GM12878 (cell line): Measurements from ENCODE around the gene CRNKL1. TPM values are rescaled to one million over a fixed set of nuclear protein-coding genes. Genes with fewer than 3 reads are reported as not detected.

Experiments used
- polyA plus RNA-seq, 11 experiments: library from polyadenylated mRNA; depleted of rRNA in 4 of 11; unstranded in 6 of 11; stranded (reverse) in 5 of 11; fragments of >200 nt; fragmentation: Nextera tagmentation in 4 of 11; fragmentation: Illumina TruSeq in 1 of 11; extraction: Ambion mirVana in 4 of 11; extraction: Trizol in 1 of 11; gene quantifications; 1 replicate in 1 of 11; 2 replicates in 10 of 11; pipeline versions ENCODE4 v1.2.1 to v1.2.3, GENCODE V29; 2011 to 2016; ENCODE audit warnings: inconsistent platforms in 2 of 11, missing spikeins in 2 of 11, low read depth in 1 of 11
- total RNA-seq, 4 experiments: library from RNA; depleted of rRNA in 3 of 4; stranded (reverse); fragments of >200 nt in 3 of 4; fragmentation: Illumina TruSeq in 1 of 4; extraction: Trizol in 1 of 4; gene quantifications; 2 replicates each; pipeline versions ENCODE4 v1.2.1 to v1.2.3, GENCODE V29; 2013 to 2021

CRNKL1 gene
- total and polyA plus RNA-seq, 10 of the 15 experiments (the other 5 are each of a cell fraction or from before 2014, with no cell fraction given), result 9.5 to 28.4 (median 17.5) TPM

Other genes with a start within 250 kb of the CRNKL1 start
- gene NAA20, start 35.1 kb downstream of the CRNKL1 start, total RNA-seq (2014; rRNA removed), result 48.3 and 52.5 TPM in 2 replicates
- 74.9 and 79.2 TPM in 2 replicates for gene NAA20, start 35.1 kb downstream of the CRNKL1 start, total RNA-seq (2014; rRNA removed; fragmentation: Illumina TruSeq; extraction: Trizol)
- 61.5 and 65.1 TPM in 2 replicates for gene NAA20, start 35.1 kb downstream of the CRNKL1 start, total RNA-seq (2021)
- gene NAA20, start 35.1 kb downstream of the CRNKL1 start, polyA plus RNA-seq (2011; rRNA removed), result 98.6 and 140 TPM in 2 replicates
- 69.4 and 74.2 TPM in 2 replicates for gene NAA20, start 35.1 kb downstream of the CRNKL1 start, polyA plus RNA-seq (2014; fragmentation: Illumina TruSeq; extraction: Trizol)
- gene NAA20, start 35.1 kb downstream of the CRNKL1 start, polyA plus RNA-seq (2014; fragmentation: Nextera tagmentation; extraction: Ambion mirVana), result 100 to 1,000 TPM; 309 to 366 TPM
- gene NAA20, start 35.1 kb downstream of the CRNKL1 start, polyA plus RNA-seq (2014; rRNA removed), result 71.8 and 79.6 TPM in 2 replicates
- 100 to 1,000 TPM; 176 to 178 TPM for gene NAA20, start 35.1 kb downstream of the CRNKL1 start, polyA plus RNA-seq (2016; fragmentation: Nextera tagmentation; extraction: Ambion mirVana)
- gene CFAP61, start 66 bp upstream of the CRNKL1 start, total RNA-seq (2014; rRNA removed), result 0.11 TPM in 1 of 2 replicates, not detected in the other
- gene CFAP61, start 66 bp upstream of the CRNKL1 start, total RNA-seq (2014; rRNA removed; fragmentation: Illumina TruSeq; extraction: Trizol), result not detected in 2 replicates
- 0.41 TPM in 1 of 2 replicates, not detected in the other for gene CFAP61, start 66 bp upstream of the CRNKL1 start, total RNA-seq (2021)
- 0.14 and 0.24 TPM in 2 replicates for gene CFAP61, start 66 bp upstream of the CRNKL1 start, polyA plus RNA-seq (2011; rRNA removed)
- gene CFAP61, start 66 bp upstream of the CRNKL1 start, polyA plus RNA-seq (2014; fragmentation: Illumina TruSeq; extraction: Trizol), result not detected in 2 replicates
- not detected for gene CFAP61, start 66 bp upstream of the CRNKL1 start, polyA plus RNA-seq (2014; fragmentation: Nextera tagmentation; extraction: Ambion mirVana)
- not detected in 2 replicates for gene CFAP61, start 66 bp upstream of the CRNKL1 start, polyA plus RNA-seq (2014; rRNA removed)
- gene CFAP61, start 66 bp upstream of the CRNKL1 start, polyA plus RNA-seq (2016; fragmentation: Nextera tagmentation; extraction: Ambion mirVana), result not detected